ENCODE results near the gene OR5K2.

OR5K2 gene

GRCh38 chr3:98522544-98523281, 25.2 kb downstream of the OR5K2 start, which contains the start of gene CLDND1:
CLDND1 (minus strand) TSS chr3:98522902; CDS start chr3:98521424, 1,478 bp downstream.
- peak; percentile 96 for DNase-seq (ENCODE audit: low read depth)
- H3K4me3 ChIP-seq (ENCODE audit: low read depth, low read length), result peak within 1 kb of the TSS; percentile 96
- TF ChIP-seq CTCF (IDR thresholded peaks at IDR 0.05; ENCODE audit: low read depth, low read length) (no peak), MYC (IDR thresholded peaks at IDR 0.05; ENCODE audit: low read depth, low read length) (peak; percentile 72), POLR2A (IDR thresholded peaks at IDR 0.05; ENCODE audit: extremely low read depth, insufficient read length) (peak; percentile 65)
- TF ChIP-seq, protein P1, sequence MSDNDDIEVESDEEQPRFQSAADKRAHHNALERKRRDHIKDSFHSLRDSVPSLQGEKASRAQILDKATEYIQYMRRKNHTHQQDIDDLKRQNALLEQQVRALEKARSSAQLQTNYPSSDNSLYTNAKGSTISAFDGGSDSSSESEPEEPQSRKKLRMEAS (IDR thresholded peaks at IDR 0.05; ENCODE audit: low read depth, low read length), result peak; percentile 44

DNA sequence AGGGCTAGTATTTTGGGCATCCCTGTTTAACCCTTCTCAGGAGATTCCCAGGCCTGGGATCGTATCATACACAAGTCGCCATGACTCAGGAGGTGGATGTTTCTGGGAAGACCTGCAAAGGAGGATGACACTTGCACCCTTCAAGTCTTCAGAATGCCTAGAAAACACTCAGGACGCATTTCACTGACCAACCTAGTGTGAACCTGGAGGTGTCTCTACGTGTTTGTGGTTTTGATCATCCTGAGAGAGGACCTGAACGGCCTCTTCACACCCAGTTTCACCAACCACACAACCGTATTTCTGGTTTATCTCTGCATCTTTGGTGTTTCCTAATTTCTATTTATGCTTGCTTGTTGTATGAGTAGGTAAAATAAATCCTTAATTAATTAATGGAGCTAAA, 28.0 kb downstream of the OR5K2 start:
- TF ChIP-seq CTCF (IDR thresholded peaks at IDR 0.05; ENCODE audit: low read depth, low read length) (no peak), POLR2A (IDR thresholded peaks at IDR 0.05; ENCODE audit: extremely low read depth, insufficient read length) (no peak), MYC (IDR thresholded peaks at IDR 0.05; ENCODE audit: low read depth, low read length) (no peak)
- TF ChIP-seq, protein P1 (IDR thresholded peaks at IDR 0.05; ENCODE audit: low read depth, low read length), result no peak
- DNase-seq (ENCODE audit: low read depth), result no peak
- no peak overlapping the region for H3K4me3 ChIP-seq (ENCODE audit: low read depth, low read length)

- DNase-seq (ENCODE audit: low read depth), result no peak
- TF ChIP-seq CTCF (IDR thresholded peaks at IDR 0.05; ENCODE audit: low read depth, low read length) (no peak), MYC (IDR thresholded peaks at IDR 0.05; ENCODE audit: low read depth, low read length) (no peak), POLR2A (IDR thresholded peaks at IDR 0.05; ENCODE audit: extremely low read depth, insufficient read length) (no peak)
- TF ChIP-seq, protein P1 (IDR thresholded peaks at IDR 0.05; ENCODE audit: low read depth, low read length), result no peak
- no peak overlapping the region for H3K4me3 ChIP-seq (ENCODE audit: low read depth, low read length)
Measured at GRCh38 chr3:98528474-98529346, 31.2 kb downstream of the OR5K2 start.

GRCh38 chr3:98529856-98530459, 32.5 kb downstream of the OR5K2 start:
- DNase-seq (ENCODE audit: low read depth), result no peak
- TF ChIP-seq, protein P1 (IDR thresholded peaks at IDR 0.05; ENCODE audit: low read depth, low read length), result no peak
- TF ChIP-seq CTCF (IDR thresholded peaks at IDR 0.05; ENCODE audit: low read depth, low read length), result no peak
- TF ChIP-seq MYC (IDR thresholded peaks at IDR 0.05; ENCODE audit: low read depth, low read length), result no peak
- no peak for TF ChIP-seq POLR2A (IDR thresholded peaks at IDR 0.05; ENCODE audit: extremely low read depth, insufficient read length)
- no peak overlapping the region for H3K4me3 ChIP-seq (ENCODE audit: low read depth, low read length)

- TF ChIP-seq, protein P1 (IDR thresholded peaks at IDR 0.05; ENCODE audit: low read depth, low read length), result no peak
- no peak for TF ChIP-seq POLR2A (IDR thresholded peaks at IDR 0.05; ENCODE audit: extremely low read depth, insufficient read length)
- no peak for TF ChIP-seq CTCF (IDR thresholded peaks at IDR 0.05; ENCODE audit: low read depth, low read length)
- no peak for TF ChIP-seq MYC (IDR thresholded peaks at IDR 0.05; ENCODE audit: low read depth, low read length)
- DNase-seq (ENCODE audit: low read depth), result no peak
- H3K4me3 ChIP-seq (ENCODE audit: low read depth, low read length), result no peak overlapping the region
Measured at GRCh38 chr3:98530676-98531075, 33.2 kb downstream of the OR5K2 start.
